HepG2 (cell line): ENCODE measurements around the gene MT1A. TPM values are rescaled to one million over a fixed set of nuclear protein-coding genes. Genes with fewer than 3 reads are reported as not detected.

Experiments
- ATF7-NPFF ChIP-seq: sonication (generic); formaldehyde crosslinking; IDR thresholded peaks from 2 replicates; pipeline ENCODE4 v1.8.1; 2023; ENCODE audit warnings: mild to moderate bottlenecking, low read depth, missing genetic modification reagents, moderate library complexity
- ETV6 ChIP-seq: sonication (generic); formaldehyde crosslinking; conservative IDR thresholded peaks from 2 replicates; pipeline ENCODE4 v1.4.0; 2020; ENCODE audit warnings: missing genetic modification reagents
- FOXJ3 ChIP-seq: sonication (generic); formaldehyde crosslinking; IDR thresholded peaks from 2 replicates; pipeline ENCODE4 v1.4.0; 2020; ENCODE audit warnings: missing genetic modification reagents, mild to moderate bottlenecking, borderline replicate concordance
- HMG20B ChIP-seq: conservative IDR thresholded peaks from 2 replicates; pipeline ENCODE4 v1.6.1; 2016; ENCODE audit warnings: missing genetic modification reagents, missing compliant biosample characterization
- KLF16 ChIP-seq, 2 experiments: sonication (generic) in 1 of 2; formaldehyde crosslinking in 1 of 2; IDR thresholded peaks; 2 replicates each; pipeline versions ENCODE4 v1.6.1 to v1.8.0; 2016 to 2023; ENCODE audit warnings: missing genetic modification reagents in 2 of 2, missing compliant biosample characterization in 1 of 2
- MEF2D ChIP-seq: sonication (generic); formaldehyde crosslinking; IDR thresholded peaks from 2 replicates; pipeline ENCODE4 v1.5.1; 2020; ENCODE audit warnings: mild to moderate bottlenecking, missing genetic modification reagents
- PHF8 ChIP-seq: sonication (generic); formaldehyde crosslinking; IDR thresholded peaks from 2 replicates; pipeline ENCODE4 v1.5.0; 2020; ENCODE audit warnings: missing genetic modification reagents
- REPIN1 ChIP-seq: sonication (generic); formaldehyde crosslinking; IDR thresholded peaks from 2 replicates; pipeline ENCODE4 v1.8.0; 2022; ENCODE audit warnings: missing genetic modification reagents, low read depth, mild to moderate bottlenecking, borderline replicate concordance
- TBP ChIP-seq: sonication (generic); formaldehyde crosslinking; IDR thresholded peaks from 2 replicates; pipeline ENCODE4 v1.5.0; 2020; ENCODE audit warnings: missing genetic modification reagents
- TOPORS ChIP-seq: sonication (generic); formaldehyde crosslinking; IDR thresholded peaks from 2 replicates; pipeline ENCODE4 v1.8.0; 2023; ENCODE audit warnings: mild to moderate bottlenecking, missing genetic modification reagents
- U2AF2 ChIP-seq: fragments of 200-400 bp; formaldehyde crosslinking; IDR thresholded peaks from 2 replicates; pipeline ENCODE4 v1.6.1; 2017; ENCODE audit warnings: low read depth, mild to moderate bottlenecking, low read length
- ZFP82 ChIP-seq: sonication (generic); formaldehyde crosslinking; IDR thresholded peaks from 2 replicates; pipeline ENCODE4 v1.5.1; 2020; ENCODE audit warnings: mild to moderate bottlenecking, missing genetic modification reagents, borderline replicate concordance
- ZIK1 ChIP-seq: sonication (generic); formaldehyde crosslinking; IDR thresholded peaks from 2 replicates; pipeline ENCODE4 v1.5.0; 2020; ENCODE audit warnings: mild to moderate bottlenecking, low read depth, missing genetic modification reagents, borderline replicate concordance
- ZNF460 ChIP-seq: sonication (generic); formaldehyde crosslinking; IDR thresholded peaks from 2 replicates; pipeline ENCODE4 v1.5.1; 2020; ENCODE audit warnings: missing genetic modification reagents, mild to moderate bottlenecking, borderline replicate concordance
- ZNF674 ChIP-seq: sonication (generic); formaldehyde crosslinking; IDR thresholded peaks from 2 replicates; pipeline ENCODE4 v1.5.0; 2020; ENCODE audit warnings: low read depth, mild to moderate bottlenecking, missing genetic modification reagents
- polyA plus RNA-seq, 8 experiments: library from polyadenylated mRNA; depleted of rRNA in 3 of 8; stranded (reverse) in 7 of 8; unstranded in 1 of 8; fragments of >200 nt; fragmentation: Illumina TruSeq in 4 of 8; extraction: Trizol in 4 of 8; gene quantifications; 2 replicates each; pipeline versions ENCODE4 v1.2.1 to v1.2.3, GENCODE V29; 2011 to 2016; ENCODE audit warnings: low read depth in 4 of 8, missing spikeins in 1 of 8, mixed read lengths in 1 of 8; ENCODE audit not compliant: insufficient read depth in 1 of 8
- total RNA-seq, 5 experiments: library from RNA; depleted of rRNA; stranded (reverse); fragments of >200 nt; fragmentation: Illumina TruSeq; extraction: Trizol; gene quantifications; 2 replicates each; pipeline ENCODE4 v1.2.3, GENCODE V29; 2016; ENCODE audit warnings: low read depth in 1 of 5
- TF ChIP-seq, protein P1 (sequence below): sonication (generic); formaldehyde crosslinking; IDR thresholded peaks from 2 replicates; pipeline ENCODE4 v1.5.0; 2020; ENCODE audit warnings: mild to moderate bottlenecking, missing genetic modification reagents
- TF ChIP-seq, protein P2 (sequence below): sonication (generic); formaldehyde crosslinking; IDR thresholded peaks from 2 replicates; pipeline ENCODE4 v1.9.0; 2022; ENCODE audit warnings: low read depth, missing genetic modification reagents
- TF ChIP-seq, protein P3 (sequence below): sonication (generic); formaldehyde crosslinking; IDR thresholded peaks from 2 replicates; pipeline ENCODE4 v1.5.0; 2020; ENCODE audit warnings: mild to moderate bottlenecking, missing genetic modification reagents
- TF ChIP-seq, protein P4 (sequence below): sonication (generic); formaldehyde crosslinking; IDR thresholded peaks from 2 replicates; pipeline ENCODE4 v1.8.1; 2023; ENCODE audit warnings: mild to moderate bottlenecking, missing genetic modification reagents

Gene MT1A
- total and polyA plus RNA-seq, 2 of the 13 experiments (the other 11 are each of a cell fraction or from before 2014, with no cell fraction given), result 8.3 to 10.4 TPM

DNA sequence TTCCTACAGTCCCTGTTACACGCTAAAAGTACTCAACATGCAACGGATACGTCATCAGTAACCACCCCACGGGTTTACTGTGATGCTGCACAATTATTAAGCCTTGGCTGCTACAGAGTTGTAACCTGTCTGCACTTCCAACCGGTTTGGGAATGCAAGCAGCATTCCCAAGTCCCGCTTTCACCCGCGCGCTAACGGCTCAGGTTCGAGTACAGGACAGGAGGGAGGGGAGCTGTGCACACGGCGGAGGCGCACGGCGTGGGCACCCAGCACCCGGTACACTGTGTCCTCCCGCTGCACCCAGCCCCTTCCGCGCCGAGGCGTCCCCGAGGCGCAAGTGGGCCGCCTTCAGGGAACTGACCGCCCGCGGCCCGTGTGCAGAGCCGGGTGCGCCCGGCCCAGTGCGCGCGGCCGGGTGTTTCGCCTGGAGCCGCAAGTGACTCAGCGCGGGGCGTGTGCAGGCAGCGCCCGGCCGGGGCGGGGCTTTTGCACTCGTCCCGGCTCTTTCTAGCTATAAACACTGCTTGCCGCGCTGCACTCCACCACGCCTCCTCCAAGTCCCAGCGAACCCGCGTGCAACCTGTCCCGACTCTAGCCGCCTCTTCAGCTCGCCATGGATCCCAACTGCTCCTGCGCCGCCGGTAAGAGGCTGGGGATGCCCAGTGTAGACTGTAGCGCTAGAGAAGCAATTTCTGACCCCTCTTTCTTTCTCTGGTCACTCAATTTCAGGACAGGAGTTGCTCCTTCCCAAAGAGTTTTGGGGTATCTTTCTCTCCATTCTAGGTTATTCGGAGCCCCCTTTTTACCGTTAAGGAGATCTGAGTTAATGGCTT lies 30.2 kb upstream of the MT1A start, which contains the start of gene MT2A (continued):
- TF ChIP-seq, protein P1, sequence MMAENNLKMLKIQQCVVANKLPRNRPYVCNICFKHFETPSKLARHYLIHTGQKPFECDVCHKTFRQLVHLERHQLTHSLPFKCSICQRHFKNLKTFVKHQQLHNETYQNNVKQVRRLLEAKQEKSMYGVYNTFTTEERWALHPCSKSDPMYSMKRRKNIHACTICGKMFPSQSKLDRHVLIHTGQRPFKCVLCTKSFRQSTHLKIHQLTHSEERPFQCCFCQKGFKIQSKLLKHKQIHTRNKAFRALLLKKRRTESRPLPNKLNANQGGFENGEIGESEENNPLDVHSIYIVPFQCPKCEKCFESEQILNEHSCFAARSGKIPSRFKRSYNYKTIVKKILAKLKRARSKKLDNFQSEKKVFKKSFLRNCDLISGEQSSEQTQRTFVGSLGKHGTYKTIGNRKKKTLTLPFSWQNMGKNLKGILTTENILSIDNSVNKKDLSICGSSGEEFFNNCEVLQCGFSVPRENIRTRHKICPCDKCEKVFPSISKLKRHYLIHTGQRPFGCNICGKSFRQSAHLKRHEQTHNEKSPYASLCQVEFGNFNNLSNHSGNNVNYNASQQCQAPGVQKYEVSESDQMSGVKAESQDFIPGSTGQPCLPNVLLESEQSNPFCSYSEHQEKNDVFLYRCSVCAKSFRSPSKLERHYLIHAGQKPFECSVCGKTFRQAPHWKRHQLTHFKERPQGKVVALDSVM (CRISPR knock-in tag), result peak; percentile 27; the same call in 1 of the 2 replicates
- TF ChIP-seq U2AF2 (no peak), TBP (CRISPR knock-in tag) (no peak; the same call in 1 of the 2 replicates), REPIN1 (CRISPR knock-in tag) (peak; percentile 96), MEF2D (CRISPR knock-in tag) (0 out of 2 replicates have a peak, but pooled peaks have one; percentile 23), ZIK1 (CRISPR knock-in tag) (no peak), TOPORS (CRISPR knock-in tag) (peak; percentile 32; the same call in 1 of the 2 replicates), HMG20B (peak; percentile 78; the same call in 1 of the 2 replicates), ETV6 (peak; percentile 32; the same call in 1 of the 2 replicates), KLF16 (CRISPR knock-in tag; IDR thresholded peaks at IDR 0.05) (peak in 1 of 2 experiments; percentile 91; a peak in 2 of 4 replicates), FOXJ3 (CRISPR knock-in tag) (peak; percentile 78), ZNF674 (CRISPR knock-in tag) (0 out of 2 replicates have a peak, but pooled peaks have one; percentile 31), ZFP82 (CRISPR knock-in tag) (peak; percentile 90; the same call in 1 of the 2 replicates), ATF7-NPFF (no peak; the same call in 1 of the 2 replicates), ZNF460 (CRISPR knock-in tag) (no peak), PHF8 (peak; percentile 77)
- TF ChIP-seq, protein P2, sequence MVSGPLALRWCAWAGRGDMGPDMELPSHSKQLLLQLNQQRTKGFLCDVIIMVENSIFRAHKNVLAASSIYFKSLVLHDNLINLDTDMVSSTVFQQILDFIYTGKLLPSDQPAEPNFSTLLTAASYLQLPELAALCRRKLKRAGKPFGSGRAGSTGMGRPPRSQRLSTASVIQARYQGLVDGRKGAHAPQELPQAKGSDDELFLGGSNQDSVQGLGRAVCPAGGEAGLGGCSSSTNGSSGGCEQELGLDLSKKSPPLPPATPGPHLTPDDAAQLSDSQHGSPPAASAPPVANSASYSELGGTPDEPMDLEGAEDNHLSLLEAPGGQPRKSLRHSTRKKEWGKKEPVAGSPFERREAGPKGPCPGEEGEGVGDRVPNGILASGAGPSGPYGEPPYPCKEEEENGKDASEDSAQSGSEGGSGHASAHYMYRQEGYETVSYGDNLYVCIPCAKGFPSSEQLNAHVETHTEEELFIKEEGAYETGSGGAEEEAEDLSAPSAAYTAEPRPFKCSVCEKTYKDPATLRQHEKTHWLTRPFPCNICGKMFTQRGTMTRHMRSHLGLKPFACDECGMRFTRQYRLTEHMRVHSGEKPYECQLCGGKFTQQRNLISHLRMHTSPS (CRISPR knock-in tag), result 0 out of 2 replicates have a peak, but pooled peaks have one; percentile 8
- TF ChIP-seq, protein P3, sequence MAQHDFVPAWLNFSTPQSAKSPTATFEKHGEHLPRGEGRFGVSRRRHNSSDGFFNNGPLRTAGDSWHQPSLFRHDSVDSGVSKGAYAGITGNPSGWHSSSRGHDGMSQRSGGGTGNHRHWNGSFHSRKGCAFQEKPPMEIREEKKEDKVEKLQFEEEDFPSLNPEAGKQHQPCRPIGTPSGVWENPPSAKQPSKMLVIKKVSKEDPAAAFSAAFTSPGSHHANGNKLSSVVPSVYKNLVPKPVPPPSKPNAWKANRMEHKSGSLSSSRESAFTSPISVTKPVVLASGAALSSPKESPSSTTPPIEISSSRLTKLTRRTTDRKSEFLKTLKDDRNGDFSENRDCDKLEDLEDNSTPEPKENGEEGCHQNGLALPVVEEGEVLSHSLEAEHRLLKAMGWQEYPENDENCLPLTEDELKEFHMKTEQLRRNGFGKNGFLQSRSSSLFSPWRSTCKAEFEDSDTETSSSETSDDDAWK (CRISPR knock-in tag), result no peak
- TF ChIP-seq, protein P4, sequence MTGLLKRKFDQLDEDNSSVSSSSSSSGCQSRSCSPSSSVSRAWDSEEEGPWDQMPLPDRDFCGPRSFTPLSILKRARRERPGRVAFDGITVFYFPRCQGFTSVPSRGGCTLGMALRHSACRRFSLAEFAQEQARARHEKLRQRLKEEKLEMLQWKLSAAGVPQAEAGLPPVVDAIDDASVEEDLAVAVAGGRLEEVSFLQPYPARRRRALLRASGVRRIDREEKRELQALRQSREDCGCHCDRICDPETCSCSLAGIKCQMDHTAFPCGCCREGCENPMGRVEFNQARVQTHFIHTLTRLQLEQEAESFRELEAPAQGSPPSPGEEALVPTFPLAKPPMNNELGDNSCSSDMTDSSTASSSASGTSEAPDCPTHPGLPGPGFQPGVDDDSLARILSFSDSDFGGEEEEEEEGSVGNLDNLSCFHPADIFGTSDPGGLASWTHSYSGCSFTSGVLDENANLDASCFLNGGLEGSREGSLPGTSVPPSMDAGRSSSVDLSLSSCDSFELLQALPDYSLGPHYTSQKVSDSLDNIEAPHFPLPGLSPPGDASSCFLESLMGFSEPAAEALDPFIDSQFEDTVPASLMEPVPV (CRISPR knock-in tag), result peak; percentile 42; the same call in 1 of the 2 replicates
